Spleen (tissue), 7 donors: Measurements from ENCODE around the gene PCDH8.

ENCODE experiments used
- POLR2A ChIP-seq, 3 donors: fragments of 450-650 bp; IDR thresholded peaks; one replicate each; pipeline ENCODE4 v1.5.1; 2017; ENCODE audit warnings: antibody characterized with exemption in 3 of 3, mild to moderate bottlenecking in 1 of 3
- POLR2AphosphoS5 ChIP-seq, 3 donors: sonication (generic); formaldehyde crosslinking; IDR thresholded peaks; one replicate each; pipeline ENCODE4 v1.5.1; 2017; ENCODE audit warnings: antibody characterized with exemption in 3 of 3
- TF ChIP-seq, protein P1 (sequence below), 11 experiments: fragments of 200-600 bp in 7 of 11; fragments of 450-650 bp in 4 of 11; sonication (generic) in 4 of 11; IDR thresholded peaks in 8 of 11; conservative IDR thresholded peaks in 3 of 11; 1 replicate in 7 of 11; 2 replicates in 4 of 11; pipeline versions ENCODE4 v1.4.0 to v1.8.0; 2016 to 2021; ENCODE audit warnings: antibody characterized with exemption in 11 of 11, inconsistent platforms in 4 of 11, mild to moderate bottlenecking in 1 of 11
- donor health status: DM: no; HTN: no; CAD: no; lungs with moderate emphysema.
- donor health status: DM: no; HTN: no; CAD: no.
- donor health status: DM: no; HTN: no; CAD: no.

DNA sequence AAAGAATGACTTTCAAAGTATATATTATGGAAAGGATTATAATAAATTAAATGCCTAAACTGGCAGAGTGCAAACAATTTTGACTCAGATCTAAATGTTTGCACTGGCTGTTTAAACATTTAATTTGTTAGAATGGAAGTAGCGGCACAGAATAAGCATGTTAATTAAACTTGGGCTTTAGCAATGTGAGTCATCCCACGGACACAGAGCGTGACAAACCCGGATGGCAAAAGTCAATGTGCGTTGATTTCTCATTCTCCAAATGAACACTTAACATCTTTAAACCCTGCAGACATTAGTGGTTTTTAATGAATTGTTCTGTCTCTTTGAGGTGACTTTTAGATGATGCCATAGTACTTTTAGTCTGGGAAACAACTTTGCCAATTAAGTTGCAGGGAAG, 38.4 kb downstream of the PCDH8 start:
- TF ChIP-seq, protein P1, sequence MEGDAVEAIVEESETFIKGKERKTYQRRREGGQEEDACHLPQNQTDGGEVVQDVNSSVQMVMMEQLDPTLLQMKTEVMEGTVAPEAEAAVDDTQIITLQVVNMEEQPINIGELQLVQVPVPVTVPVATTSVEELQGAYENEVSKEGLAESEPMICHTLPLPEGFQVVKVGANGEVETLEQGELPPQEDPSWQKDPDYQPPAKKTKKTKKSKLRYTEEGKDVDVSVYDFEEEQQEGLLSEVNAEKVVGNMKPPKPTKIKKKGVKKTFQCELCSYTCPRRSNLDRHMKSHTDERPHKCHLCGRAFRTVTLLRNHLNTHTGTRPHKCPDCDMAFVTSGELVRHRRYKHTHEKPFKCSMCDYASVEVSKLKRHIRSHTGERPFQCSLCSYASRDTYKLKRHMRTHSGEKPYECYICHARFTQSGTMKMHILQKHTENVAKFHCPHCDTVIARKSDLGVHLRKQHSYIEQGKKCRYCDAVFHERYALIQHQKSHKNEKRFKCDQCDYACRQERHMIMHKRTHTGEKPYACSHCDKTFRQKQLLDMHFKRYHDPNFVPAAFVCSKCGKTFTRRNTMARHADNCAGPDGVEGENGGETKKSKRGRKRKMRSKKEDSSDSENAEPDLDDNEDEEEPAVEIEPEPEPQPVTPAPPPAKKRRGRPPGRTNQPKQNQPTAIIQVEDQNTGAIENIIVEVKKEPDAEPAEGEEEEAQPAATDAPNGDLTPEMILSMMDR (IDR thresholded peaks at IDR 0.05 in 8 of 11, conservative IDR thresholded peaks at IDR 0.05 in 3 of 11): no peak
- TF ChIP-seq POLR2A (IDR thresholded peaks at IDR 0.05) (no peak), POLR2AphosphoS5 (IDR thresholded peaks at IDR 0.05) (no peak)
